HG03159 (cell line): ENCODE data around the gene TNRC6A.

Experiments used
- ATAC-seq: cut with Tn5 transposase; IDR thresholded peaks from one replicate; pipeline ENCODE4 v1.9.1; 2021; ENCODE audit warnings: mild to moderate bottlenecking, moderate library complexity; ENCODE audit not compliant: unreplicated experiment

TNRC6A gene

DNA sequence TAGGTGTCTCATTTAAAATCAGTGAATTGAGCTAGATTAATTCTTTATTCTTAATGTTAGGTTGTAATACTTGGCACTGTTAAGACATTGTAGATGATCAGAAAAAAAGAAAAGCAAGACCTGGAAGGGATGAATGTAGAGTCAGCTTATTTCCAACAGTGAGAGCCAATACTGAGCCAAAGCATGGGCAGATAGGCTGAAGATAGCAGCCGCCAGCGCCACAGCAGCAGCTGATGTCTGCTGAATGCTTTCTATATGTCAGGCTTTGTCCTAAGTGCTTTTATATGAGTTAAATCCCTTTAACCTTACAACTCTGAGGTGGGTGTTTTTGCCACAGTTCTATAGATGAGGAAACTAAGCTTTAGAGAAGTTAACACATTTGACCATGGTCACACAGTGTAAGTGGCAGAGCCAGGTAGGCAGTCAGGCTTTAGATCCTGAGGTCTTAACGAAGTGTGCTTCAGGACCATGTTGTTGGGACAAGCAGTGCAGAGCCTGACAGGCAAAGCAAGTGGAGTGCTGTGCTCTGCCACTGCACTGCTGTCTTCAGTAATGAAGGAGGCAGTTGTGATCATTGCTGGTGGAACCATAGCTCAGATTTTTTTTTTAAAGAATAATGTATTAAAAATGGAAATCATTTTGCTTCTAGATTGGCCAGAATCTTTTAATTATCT, 25.9 kb downstream of the TNRC6A start:
- no peak for ATAC-seq

DNA sequence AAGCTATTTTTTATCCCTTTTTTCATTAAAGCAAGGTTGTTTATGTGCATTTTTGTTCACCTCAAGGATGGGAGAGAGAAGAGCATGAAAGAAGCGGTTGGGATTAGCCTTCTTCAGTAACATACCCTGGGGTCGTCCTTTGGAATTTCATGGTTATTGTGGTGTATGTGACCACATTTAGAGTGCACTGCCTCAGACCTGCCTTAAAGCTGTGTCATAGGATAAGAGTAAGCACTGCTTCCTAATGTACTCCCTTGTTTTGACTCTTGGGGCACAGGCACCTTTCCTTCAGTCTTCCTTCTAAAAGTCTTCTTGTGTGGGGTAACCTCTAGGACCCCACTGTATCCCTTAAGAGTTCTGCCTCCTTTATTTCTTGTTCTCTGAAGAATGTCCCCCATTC, 28.9 kb downstream of the TNRC6A start:
- no peak for ATAC-seq

GRCh38 chr16:24759006-24759405, 29.6 kb downstream of the TNRC6A start:
- ATAC-seq: no peak

DNA sequence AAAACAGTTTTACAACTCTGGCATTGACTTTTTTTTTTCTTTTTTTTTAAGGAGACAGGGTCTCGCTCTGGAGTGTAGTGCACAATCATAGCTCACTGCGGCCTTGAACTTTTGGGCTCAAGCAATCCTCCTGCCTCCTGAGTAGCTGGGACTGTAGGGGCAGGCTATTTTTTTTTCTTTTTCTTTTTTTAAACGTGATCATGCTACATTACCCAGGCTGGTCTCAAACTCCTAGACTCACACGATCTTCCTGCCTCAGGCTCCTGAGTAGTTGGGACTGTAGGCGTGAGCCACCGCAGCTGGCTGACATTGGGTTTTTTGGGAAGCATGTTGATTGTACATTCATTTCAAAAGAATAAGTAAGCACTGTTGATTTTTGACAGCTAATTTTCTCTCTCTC, 32.1 kb downstream of the TNRC6A start:
- ATAC-seq: no peak

GRCh38 chr16:24764916-24765315, 35.5 kb downstream of the TNRC6A start:
- no peak for ATAC-seq

GRCh38 chr16:24766057-24766456, 36.6 kb downstream of the TNRC6A start:
- ATAC-seq: no peak

- ATAC-seq: no peak
Observed at GRCh38 chr16:24769806-24770205, 40.4 kb downstream of the TNRC6A start.

- ATAC-seq: no peak
Observed at GRCh38 chr16:24771132-24771778, 41.8 kb downstream of the TNRC6A start.

DNA sequence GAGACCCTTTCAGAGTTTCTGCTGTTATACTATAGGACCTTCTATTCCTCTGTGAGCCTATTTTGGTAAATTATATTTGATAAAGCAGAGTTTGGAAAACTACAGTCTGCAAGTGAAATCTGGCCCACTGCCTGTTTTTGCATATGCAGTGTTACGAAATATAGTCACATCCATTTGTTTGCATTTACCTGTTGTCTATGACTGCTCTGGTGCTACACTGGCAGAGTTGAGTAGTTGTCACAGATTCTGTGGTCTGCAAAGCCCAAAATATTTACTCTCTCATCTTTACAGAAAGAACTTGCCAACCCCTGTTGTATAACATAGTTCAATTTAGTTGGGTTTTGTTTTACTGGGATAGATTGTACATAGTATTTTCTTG, 42.3 kb downstream of the TNRC6A start:
- ATAC-seq: no peak

- no peak for ATAC-seq
Observed at GRCh38 chr16:24773771-24774427, 44.4 kb downstream of the TNRC6A start.

- ATAC-seq: no peak
Observed at GRCh38 chr16:24774510-24774909, 45.1 kb downstream of the TNRC6A start.

- no peak for ATAC-seq
Observed at GRCh38 chr16:24775455-24775854, 46.0 kb downstream of the TNRC6A start.

- ATAC-seq: no peak
Observed at GRCh38 chr16:24776501-24777220, 47.2 kb downstream of the TNRC6A start.

DNA sequence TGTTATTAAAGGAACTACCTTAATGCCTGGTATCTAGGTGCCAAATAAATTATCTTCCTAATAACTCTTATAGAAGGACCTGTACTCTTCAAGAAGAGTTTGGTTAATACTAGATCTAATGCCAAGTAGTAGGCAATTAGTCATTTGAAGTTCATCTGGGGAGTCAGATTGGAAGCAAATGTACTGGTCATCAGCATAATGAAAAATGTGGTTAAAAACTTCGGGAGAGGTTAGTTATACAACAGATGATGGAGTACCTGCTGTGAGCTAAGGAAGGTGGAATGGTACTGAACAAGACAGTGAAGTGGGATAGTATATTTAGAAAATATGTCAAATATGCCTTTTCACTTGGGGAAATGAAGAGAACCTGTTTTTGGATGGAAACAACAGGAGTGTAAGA, 49.2 kb downstream of the TNRC6A start:
- ATAC-seq: no peak

DNA sequence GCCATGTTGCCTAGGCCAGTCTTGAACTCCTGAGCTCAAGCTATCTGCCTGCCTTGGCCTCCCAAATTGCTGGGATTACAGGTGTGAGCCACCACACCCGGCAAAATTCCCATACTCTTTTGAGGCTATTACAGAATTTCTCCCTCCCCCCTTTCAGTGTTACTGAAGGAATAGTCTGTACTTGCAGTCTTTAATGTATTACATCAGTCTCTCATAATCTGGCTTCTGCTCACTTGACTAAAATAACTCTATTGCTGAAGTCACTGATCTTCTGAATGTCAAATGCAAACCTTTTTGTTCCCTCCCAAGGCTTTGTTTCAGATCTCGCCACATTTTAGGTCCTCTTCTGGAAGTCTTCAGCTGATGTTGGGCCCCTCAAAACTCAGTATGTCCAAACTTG, 51.8 kb downstream of the TNRC6A start:
- no peak for ATAC-seq

- no peak for ATAC-seq
Observed at GRCh38 chr16:24784121-24784520, 54.7 kb downstream of the TNRC6A start.

- no peak for ATAC-seq
Observed at GRCh38 chr16:24789881-24790280, 60.4 kb downstream of the TNRC6A start.

DNA sequence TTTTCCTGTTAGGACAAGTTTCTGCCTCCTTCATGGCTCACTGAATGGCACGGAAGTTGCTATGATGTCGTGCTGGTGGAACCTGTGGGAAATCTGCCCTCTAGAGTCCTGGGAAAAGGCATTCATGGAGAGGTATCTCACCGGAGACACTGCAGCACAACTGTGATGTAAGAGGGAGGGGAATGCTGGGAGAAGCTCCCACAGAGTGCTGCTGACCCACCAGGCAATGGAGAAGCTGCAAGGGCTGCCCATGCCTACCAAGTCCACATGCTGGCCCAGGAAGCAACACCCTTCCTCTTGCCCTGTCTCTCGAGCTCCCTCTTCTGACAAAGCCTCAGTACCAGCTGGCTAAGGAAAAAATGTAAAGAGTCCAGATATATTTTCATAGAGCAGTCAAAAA, 71.1 kb downstream of the TNRC6A start:
- ATAC-seq: no peak

DNA sequence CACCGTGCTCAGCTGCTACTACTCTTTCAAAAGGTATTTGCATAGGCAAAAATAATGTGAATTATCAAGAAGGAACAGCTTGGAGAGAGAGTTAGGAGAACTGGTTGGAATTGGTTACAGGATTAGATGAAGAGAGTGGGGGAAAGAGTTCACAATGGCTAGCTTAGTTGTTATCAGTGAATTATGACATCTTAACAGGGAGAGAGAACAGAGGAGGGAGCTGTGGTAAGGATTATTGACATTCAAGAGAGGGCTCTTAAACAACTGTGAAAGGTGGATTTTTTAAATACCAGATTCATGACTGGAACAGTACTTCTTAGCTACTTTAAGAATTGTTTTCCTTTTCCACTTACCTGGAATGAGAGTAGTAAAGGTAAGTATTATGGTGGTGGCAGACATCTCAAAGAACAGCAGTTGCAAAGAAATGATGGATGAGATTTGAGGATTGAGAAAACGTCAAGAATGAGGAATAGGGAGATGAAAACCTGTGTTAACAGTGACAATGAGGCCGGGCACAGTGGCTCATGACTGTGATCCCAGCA, 72.4 kb downstream of the TNRC6A start:
- no peak for ATAC-seq

DNA sequence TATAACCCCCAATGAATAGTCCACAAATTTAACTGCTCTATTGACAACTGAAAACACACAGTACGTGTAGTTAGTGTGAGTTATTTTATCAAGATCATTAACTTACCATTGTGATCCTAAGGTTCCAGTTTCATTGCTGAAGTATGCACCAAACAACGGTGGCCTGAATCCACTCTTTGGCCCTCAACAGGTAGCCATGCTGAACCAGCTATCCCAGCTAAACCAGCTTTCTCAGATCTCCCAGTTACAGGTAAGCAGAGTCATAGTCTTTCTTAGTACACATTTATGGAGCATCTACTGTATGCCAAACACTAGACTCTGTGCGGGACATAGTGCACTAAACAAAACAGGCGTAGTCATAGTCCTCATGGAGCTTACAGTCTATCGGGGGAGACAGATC, 76.0 kb downstream of the TNRC6A start:
- no peak for ATAC-seq

- no peak for ATAC-seq
Observed at GRCh38 chr16:24807301-24807700, 77.8 kb downstream of the TNRC6A start.
